ENCODE measurements around the gene NPR2.
A peak's percentile ranks its signal among the peaks of the same experiment; 100 is the strongest.

Gene NPR2

GRCh38 chr9:35832814-35833213 is 41.4 kb downstream of the NPR2 start:
- DNase-seq (ENCODE audit: low read depth, low spot score): no peak

GRCh38 chr9:35834260-35835215 is 43.1 kb downstream of the NPR2 start:
- no peak for DNase-seq (ENCODE audit: low read depth, low spot score)

GRCh38 chr9:35835216-35835632 is 43.8 kb downstream of the NPR2 start:
- DNase-seq (ENCODE audit: low read depth, low spot score): no peak

GRCh38 chr9:35835766-35836165 is 44.4 kb downstream of the NPR2 start:
- no peak for DNase-seq (ENCODE audit: low read depth, low spot score)

- DNase-seq (ENCODE audit: low read depth, low spot score): no peak
Measured at GRCh38 chr9:35836595-35836994, 45.2 kb downstream of the NPR2 start.

GRCh38 chr9:35839926-35840325 is 48.5 kb downstream of the NPR2 start:
- no peak for DNase-seq (ENCODE audit: low read depth, low spot score)

GRCh38 chr9:35840881-35841644 is 49.7 kb downstream of the NPR2 start:
- DNase-seq (ENCODE audit: low read depth, low spot score): no peak

- DNase-seq (ENCODE audit: low read depth, low spot score): no peak
Measured at GRCh38 chr9:35841645-35841900, 50.2 kb downstream of the NPR2 start.

- no peak for DNase-seq (ENCODE audit: low read depth, low spot score)
Measured at GRCh38 chr9:35842020-35842745, 50.8 kb downstream of the NPR2 start.

GRCh38 chr9:35842795-35843194 is 51.4 kb downstream of the NPR2 start:
- no peak for DNase-seq (ENCODE audit: low read depth, low spot score)

GRCh38 chr9:35844628-35845270 is 53.4 kb downstream of the NPR2 start:
- peak; percentile 75 for DNase-seq (ENCODE audit: low read depth, low spot score)

GRCh38 chr9:35845824-35846771 is 54.7 kb downstream of the NPR2 start:
- DNase-seq (ENCODE audit: low read depth, low spot score): no peak

- DNase-seq (ENCODE audit: low read depth, low spot score): peak; percentile 41
Measured at GRCh38 chr9:35847792-35848572, 56.6 kb downstream of the NPR2 start.

GRCh38 chr9:35852267-35852815 is 61.0 kb downstream of the NPR2 start:
- no peak for DNase-seq (ENCODE audit: low read depth, low spot score)

- no peak for DNase-seq (ENCODE audit: low read depth, low spot score)
Measured at GRCh38 chr9:35852876-35853865, 61.8 kb downstream of the NPR2 start.

- no peak for DNase-seq (ENCODE audit: low read depth, low spot score)
Measured at GRCh38 chr9:35854091-35854762, 62.8 kb downstream of the NPR2 start.

- no peak for DNase-seq (ENCODE audit: low read depth, low spot score)
Measured at GRCh38 chr9:35856206-35856605, 64.8 kb downstream of the NPR2 start.

GRCh38 chr9:35856882-35857281 is 65.5 kb downstream of the NPR2 start:
- DNase-seq (ENCODE audit: low read depth, low spot score): no peak
